Right lobe of liver (tissue), 4 donors: ENCODE data around the gene PRKCB.
"Not testable (repeated sequence)": the region's sequence is repeated elsewhere in the genome, so short reads cannot be mapped to it uniquely, and the experiment has no call there.

Source experiments
- POLR2A ChIP-seq: fragments of 450-650 bp; IDR thresholded peaks from one replicate; pipeline ENCODE4 v1.6.1; 2017; ENCODE audit warnings: antibody characterized with exemption, mild to moderate bottlenecking
- TF ChIP-seq, protein P1 (sequence below), 4 donors: fragments of 200-600 bp in 3 of 4; fragments of 450-650 bp in 1 of 4; IDR thresholded peaks; one replicate each; pipeline versions ENCODE4 v1.5.1 to v1.8.0; 2016 to 2022; ENCODE audit warnings: antibody characterized with exemption in 4 of 4, mild to moderate bottlenecking in 2 of 4
- donor health status: DM: no; HTN: no; CAD: no.
- donor health status: DM: no; HTN: no; CAD: no.
- donor health status: DM: no; HTN: yes; CAD: no.

DNA sequence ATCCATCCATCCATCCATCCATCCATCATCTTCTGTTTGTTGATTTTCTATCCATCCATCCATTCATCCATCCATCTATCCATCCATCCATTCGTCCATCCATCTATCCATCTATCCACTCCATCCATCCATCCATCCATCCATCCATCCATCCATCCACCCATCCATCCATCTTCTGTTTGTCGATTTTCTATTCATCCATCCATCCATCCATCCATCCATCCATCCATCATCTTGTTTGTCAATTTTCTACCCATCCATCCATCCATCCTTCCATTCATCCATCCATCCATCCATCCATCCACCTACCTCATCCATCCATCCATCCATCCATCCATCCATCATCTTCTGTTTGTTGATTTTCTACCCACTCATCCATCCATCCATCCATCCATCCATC lies 97.9 kb downstream of the PRKCB start:
- TF ChIP-seq, protein P1, sequence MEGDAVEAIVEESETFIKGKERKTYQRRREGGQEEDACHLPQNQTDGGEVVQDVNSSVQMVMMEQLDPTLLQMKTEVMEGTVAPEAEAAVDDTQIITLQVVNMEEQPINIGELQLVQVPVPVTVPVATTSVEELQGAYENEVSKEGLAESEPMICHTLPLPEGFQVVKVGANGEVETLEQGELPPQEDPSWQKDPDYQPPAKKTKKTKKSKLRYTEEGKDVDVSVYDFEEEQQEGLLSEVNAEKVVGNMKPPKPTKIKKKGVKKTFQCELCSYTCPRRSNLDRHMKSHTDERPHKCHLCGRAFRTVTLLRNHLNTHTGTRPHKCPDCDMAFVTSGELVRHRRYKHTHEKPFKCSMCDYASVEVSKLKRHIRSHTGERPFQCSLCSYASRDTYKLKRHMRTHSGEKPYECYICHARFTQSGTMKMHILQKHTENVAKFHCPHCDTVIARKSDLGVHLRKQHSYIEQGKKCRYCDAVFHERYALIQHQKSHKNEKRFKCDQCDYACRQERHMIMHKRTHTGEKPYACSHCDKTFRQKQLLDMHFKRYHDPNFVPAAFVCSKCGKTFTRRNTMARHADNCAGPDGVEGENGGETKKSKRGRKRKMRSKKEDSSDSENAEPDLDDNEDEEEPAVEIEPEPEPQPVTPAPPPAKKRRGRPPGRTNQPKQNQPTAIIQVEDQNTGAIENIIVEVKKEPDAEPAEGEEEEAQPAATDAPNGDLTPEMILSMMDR (IDR thresholded peaks at IDR 0.05), result not testable (repeated sequence)
- not testable (repeated sequence) for TF ChIP-seq POLR2A
